Activated CD8-positive, alpha-beta memory T cell treated with anti-CD3 and anti-CD28 coated beads, Interleukin-2, amount 50 U/mL, for 4 hours (primary cell): ENCODE results near the gene FLCN.

Experiments used
- DNase-seq: peaks from one replicate; pipeline ENCODE4 v3.0.0-alpha.2; 2020

The FLCN gene

DNA sequence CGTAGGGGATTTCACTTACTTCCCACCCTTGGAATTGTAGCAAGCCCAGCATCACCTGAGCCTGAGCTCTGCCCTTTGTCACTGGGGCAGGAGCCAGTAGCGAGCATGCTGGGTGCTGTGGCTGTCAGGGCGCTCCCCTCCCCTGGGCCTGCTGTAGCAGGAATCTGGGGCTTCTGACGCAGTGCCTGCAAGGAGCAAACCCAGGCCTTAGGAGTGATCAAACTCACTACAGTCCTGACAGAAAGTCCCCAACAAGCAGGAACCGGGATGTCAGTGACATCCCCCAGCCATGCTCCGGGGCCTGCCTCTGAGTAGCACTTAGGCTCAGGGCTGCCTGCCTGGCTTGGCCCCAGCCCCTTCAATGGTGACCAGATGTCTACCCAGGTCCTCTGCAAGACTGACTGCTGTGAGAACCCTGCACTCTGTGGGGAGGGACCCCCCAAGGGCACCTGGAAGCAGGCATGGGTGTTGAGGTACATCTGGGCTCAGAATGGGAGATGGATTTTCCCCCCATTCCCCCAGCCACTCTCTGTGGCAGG is 54.3 kb downstream of the FLCN start:
- no peak for DNase-seq

DNA sequence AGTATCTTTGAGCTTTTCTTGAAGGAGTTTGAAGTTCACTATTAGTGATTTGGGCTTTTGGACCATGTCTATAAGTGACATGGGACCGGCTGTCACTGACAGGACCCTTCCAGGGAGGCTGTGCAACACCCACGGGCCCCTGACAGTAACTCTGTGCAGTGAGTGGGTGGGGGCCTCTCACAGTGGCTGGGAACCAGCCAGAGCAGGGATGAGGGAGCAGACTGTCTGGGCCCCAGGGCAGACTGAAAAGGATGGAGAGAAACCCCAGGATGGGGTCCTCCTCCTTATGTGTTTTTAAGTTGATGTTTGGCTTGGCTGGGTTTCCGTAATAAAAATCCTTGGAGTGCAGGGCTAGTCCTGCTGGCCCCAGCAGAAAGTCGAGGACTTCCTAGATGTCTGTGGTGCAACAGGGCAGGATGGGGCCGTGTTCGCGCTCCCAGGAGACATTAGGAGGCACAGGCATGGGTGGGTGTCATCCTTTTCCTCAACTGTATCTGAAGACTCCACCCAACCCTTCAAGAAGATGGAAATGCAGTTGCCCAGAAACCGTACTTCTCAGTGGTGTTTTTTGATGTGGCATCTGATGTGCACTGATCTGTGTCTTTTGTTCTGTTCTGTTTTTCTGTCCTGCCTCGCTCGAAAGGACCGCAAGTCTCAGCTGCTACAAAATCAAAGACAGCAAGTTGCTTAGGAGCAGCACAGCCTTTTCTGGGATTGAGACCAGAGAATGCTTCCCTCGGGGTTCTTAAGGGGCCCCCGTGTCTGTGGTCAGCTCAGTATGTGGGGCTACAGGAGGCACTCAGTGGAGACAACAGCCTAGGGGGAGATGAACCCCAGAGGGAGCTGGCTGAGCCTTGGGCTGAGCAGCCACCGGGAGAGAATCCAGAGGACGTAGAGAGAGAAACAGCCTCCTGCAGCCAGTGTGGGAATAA is 55.0 kb downstream of the FLCN start:
- DNase-seq: peak; percentile 31

DNA sequence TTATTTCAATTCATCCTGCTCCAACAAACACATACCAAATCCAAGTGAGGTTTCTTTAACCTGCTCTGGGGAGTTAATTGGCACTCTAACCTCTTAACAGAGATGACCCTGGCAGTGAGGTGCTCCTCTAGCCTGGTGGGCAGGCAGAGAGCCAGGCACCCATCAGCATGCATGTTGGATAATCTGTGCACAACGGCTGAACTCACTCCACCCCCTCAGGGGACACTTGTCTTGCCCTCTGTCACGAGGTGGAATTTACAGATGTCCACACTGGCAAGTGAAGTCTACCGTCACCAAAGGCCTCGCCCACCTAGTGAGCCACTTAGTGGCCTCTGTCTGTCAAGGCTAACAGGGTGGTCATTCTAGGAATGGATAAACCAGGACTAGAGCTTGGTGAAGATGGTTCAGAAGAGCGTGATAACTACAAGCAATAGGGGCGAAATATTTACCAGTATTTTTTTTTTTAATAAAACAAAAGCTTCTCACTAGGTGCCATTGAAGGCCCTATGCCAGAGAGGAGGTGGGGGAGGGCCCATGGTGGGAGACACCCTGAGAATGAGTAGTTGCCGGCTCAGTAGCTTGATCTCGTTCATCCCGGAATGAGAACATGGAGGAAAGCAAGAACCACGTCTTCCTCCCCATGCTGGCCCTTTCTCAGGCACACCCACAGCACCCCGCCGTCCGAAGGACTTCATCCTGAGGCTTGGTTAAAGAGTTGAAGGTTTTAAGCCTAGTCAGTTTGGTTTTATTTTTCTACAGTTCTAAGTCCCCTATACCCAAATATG is 56.0 kb downstream of the FLCN start:
- no peak for DNase-seq

DNA sequence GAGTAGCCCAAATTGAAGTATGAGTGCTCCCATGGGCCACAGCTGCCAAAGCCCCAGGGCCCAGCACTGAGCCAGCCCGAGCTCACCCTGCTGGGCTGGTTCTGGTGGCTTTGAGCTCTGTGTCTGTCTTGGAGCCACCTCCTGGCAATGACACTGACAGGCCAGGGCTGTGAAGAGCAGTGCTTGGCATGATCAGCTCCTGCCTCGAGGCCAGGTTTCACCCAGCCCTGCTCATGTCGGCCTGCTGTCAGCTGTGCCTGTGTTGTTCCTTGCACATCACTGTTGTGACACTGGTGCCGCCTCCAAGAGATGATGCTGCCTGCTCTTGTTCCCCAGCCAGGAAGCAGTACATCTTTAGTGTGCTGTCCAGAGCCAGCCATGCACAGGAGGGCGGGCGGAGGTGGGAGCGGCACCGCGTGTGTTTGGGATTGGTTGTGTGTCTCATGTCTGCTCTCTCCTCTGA is 56.8 kb downstream of the FLCN start:
- DNase-seq: no peak

DNA sequence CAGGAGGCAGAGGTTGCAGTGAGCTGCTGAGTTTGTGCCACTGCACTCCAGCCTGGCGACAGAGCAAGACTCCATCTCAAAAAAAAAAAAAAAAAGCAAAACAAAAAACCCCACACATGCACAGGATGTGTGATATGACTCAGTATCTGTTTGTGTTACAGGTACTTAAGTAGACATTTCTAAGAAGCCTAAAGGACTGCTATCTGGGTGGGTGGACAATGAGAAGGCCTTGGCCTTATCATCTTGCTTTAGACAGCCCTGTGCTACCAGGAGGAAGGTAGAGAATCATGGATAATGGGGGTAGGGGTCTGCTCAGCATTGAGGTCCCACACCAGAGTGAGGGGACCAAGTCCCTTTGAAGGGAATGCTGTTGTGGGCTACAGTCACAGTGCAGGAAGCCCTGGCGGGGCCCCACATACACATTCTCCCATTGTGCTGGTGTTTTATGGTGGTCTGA is 57.6 kb downstream of the FLCN start:
- DNase-seq: no peak

DNA sequence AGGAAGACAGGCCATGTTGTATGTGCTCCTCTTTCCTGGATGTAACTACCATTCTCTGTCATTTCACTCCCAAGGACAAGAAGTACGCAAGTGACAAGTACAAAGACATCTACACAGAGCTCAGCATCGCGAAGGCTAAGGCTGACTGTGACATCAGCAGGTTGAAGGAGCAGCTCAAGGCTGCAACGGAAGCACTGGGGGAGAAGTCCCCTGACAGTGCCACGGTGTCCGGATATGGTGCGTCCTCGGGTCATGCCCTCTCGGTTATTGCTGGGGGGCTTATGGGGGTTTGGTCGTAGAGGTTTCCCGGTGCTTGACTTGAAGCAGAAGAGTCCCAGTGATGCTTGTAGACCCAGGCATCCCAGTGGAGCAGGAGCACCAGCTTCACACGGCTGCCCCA is 59.8 kb downstream of the FLCN start:
- DNase-seq: no peak

DNA sequence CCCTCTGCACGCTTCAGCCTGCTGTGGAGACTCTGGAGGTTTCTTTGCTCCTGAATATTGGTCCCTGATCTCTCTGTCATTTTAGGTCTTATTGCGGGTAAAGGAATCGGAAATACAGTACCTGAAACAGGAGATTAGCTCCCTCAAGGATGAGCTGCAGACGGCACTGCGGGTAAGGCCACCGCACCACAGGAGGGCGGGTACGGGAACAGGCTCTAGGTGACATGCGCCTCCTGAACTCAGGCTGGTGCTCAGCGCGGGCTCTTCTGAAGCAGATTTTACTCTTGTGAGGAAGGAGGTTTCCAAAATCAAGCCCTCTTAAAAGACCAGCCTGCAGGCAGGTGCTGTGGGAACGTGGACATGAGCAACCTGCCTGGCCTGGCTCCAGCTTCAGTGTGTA is 60.6 kb downstream of the FLCN start:
- DNase-seq: no peak

DNA sequence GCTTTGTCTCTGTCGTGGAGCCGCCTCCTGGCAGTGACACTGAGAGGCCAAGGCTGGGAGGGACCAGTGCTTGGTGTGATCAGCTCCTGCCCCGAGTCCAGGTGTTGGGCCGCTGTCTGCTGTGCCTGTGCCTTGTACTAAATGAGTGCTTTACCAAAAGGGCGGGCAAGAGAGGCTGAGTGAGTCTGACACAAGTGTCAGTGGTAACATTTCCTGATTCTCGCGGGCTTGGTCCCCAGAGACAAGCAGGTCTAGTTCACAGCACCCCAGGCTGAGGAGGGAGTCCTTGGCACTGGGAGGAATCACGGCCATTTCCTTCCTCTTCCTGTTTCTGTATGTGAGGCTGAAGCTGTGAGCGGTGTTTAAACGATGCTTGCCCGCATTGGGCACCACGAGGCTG is 61.1 kb downstream of the FLCN start:
- DNase-seq: no peak

DNA sequence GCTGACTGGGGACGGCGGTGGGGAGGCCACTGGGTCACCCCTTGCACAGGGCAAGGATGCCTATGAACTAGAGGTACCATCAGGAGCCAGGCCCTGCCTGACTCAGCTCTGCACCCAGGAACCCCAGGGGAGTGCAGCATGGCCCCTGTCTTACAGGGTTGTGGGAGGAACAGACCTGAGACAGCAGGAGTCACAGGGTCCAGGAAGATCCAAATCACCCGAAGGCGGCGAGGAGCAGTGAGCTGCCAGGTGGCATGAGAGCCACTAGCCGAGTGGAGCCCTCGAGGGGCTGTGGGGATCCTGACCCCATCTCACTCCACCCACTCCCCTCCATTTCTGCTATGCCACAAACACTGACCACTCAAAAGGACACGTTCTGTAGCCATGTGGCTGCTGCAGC is 61.6 kb downstream of the FLCN start:
- no peak for DNase-seq

DNA sequence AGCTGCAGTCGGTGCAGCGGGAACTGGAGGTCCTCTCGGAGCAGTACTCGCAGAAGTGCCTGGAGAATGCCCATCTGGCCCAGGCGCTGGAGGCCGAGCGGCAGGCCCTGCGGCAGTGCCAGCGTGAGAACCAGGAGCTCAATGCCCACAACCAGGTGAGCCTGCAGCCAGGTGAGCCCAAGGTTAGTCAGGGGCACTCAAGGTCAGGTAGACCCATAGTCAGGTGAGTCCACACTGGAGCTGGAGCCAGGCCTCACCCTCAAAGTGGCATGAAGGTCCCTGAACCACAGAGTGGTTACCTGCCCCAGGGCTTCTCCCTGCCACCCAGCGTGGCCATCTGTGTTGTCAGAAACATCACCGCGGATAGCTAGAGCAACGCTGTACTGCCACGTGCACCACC is 63.0 kb downstream of the FLCN start:
- no peak for DNase-seq

DNA sequence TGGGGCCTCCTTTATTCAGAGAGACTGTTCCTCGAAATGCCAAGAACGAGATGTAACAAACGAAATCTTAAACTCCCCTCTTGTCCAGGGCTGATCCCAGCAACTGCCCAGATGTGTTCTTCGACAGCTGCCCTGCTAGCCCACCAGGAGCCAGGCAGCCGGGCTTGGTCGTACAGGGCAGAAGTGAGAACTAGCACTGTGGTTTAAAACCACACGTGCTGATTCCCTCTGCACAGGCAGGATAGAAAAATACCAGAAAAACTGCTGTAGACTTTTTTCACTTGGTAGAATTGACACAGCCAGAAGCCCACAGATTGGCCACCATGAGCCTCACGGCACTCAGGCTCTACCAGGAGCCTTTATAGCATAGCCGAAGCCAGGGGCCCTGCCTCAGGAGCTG is 64.0 kb downstream of the FLCN start:
- no peak for DNase-seq

DNA sequence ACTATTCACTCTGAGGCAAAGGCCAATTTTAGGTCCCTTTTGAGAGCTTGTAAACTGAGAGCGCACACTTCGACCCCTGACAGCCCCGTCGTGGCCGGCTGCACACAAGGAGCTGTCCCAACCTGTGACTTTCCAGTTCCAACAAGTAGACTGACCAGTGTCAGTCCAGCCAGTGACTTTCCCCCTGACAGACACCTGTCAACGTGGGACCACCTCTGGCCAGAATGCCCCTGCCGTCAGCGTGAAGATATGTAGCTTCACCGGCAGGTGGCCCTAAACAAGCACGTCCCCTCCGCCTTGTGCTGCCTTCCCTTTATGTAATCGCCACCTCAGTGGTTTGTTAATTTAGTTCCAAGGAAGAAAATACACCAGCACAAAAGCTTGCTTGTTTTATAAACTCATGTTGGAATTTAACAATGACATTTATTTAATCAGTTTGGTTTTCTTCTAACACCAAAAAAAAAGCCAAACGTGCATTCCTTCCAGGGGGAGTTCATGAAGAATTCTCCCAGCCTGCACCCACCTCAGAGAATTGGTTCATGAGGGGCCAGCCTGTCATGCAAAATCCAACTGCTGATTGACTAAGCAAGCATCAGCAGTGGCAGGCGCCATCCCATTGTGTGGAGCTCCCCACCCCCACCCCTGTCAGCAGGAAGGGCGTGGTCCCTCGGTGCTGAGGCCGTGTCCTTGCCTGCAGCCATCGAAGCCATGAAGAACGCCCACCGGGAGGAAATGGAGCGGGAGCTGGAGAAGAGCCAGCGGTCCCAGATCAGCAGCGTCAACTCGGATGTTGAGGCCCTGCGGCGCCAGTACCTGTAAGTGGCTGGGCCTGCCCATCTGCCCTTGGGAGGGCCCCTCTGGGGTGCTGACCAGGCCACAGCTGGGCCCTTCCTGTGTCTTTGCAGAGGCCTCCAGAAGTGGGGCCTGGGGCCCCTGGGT is 64.7 kb downstream of the FLCN start:
- no peak for DNase-seq

DNA sequence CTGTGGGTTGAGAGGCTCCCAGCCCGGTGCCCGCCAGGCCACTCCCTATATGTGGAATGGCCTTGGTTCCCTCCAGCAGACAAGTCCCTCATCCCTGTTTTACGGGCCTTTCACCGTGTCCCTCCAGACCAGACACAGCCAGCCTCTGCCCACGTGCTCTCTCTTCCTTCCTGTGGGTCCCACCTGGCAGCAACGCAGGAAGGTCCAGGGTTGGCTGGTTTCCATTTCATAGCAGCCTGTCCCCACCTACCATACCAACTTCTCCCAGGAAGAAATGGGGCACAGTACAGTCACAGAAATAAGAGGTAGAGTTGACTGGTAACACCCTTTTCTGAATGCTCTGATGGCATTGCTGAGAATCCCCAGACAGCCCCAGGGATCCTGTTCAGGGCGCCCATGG is 65.8 kb downstream of the FLCN start:
- DNase-seq: no peak

DNA sequence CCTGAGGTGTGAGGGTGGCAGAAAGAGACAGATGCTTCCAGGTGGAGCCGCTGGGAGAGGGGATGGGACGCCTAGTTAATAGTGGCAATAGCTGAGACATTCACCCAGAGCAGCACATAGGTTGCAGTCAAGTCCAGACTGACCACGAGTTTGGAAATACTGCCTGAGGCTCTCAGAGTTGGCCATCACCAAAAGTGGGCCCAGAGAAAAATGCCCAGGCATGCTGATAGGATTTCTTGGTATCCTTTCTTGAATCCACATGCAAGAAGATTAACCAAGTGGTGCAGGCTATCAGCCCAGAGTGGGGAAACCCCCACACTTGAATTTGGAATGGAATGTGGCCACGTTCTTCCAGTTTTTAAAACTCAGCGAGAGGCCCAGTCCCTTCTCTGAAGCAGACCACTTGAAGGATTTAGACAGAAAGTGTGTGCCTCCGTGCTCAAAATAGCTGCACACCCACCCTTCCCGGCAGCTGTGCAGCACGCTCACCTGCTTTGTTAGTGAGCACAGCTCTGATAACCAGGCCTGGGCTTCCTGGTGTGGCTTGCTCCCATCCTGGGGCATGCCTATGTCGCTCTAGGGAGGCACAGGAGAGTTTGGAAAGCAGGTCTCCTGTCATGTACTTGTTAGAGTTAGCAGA is 66.5 kb downstream of the FLCN start:
- no peak for DNase-seq

DNA sequence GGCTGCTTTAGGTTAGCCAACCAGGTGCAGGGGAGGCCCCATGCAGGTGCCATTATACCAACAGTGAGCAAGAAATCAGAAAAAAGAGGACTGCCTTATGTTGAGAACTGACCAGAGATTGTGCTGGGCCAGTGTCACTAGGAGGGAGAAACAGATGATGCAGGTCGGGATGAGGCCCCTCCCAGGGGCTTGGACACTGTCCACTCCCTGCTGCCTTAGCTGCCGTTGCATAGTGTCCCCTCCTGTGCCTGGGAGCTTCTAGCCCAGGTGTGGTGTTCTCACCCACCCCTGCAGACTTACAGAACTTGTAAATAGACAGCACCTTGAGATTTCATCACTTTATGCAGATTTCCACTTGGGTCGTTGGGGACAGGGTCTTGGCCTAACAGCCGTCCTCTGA is 67.6 kb downstream of the FLCN start:
- no peak for DNase-seq

DNA sequence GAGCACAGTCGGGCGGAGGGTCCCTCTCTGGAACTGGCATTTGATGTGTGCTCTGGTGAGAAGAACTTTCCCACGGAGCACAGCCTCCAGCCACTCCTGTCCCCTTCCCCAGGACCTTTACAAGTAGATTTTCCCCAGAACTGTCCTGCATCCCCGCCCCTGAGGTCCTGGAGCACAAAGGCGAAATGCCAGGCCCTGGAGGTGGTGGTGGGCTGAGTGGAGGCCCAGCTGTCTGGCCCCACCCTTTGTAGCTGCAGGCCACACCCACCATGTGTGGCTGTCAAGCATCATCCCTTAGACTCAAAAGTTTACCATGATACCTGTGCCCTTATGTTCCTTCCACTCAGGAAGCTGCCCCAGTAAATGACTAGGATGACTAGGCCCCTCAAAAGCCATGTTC is 68.6 kb downstream of the FLCN start:
- no peak for DNase-seq

DNA sequence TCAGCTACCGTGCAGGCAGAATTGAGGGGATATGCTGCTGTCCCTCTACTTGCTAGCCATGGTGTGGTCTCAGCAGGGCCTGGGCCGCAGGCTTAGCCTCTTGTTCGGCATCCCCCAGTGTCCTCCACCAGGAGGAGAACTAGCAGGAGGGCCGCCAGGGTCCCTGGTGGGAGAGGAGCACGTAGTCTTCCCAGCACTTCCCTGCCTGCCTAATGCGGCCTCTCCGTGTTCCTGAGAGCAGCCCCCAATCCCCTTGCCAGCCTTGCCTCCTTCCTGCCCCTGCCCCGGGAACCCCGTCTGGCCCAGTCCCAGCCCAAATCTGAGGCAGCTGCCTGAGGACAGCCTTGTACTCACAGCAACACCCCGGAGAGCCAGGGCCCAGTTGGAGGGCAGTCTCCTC is 69.0 kb downstream of the FLCN start:
- no peak for DNase-seq

DNA sequence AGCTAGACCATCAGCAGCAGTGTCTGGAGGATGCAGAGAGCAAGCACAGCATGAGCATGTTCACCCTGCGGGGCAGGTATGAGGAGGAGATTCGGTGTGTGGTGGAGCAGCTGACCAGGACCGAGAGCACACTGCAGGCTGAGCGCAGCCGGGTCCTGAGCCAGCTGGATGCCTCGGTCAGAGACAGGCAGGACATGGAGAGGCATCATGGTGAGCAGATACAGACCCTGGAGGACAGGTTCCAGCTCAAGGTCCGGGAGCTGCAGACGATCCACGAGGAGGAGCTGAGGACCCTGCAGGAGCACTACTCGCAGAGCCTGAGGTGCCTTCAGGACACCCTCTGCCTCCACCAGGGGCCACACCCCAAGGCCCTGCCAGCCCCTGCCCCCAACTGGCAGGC is 69.6 kb downstream of the FLCN start:
- no peak for DNase-seq

DNA sequence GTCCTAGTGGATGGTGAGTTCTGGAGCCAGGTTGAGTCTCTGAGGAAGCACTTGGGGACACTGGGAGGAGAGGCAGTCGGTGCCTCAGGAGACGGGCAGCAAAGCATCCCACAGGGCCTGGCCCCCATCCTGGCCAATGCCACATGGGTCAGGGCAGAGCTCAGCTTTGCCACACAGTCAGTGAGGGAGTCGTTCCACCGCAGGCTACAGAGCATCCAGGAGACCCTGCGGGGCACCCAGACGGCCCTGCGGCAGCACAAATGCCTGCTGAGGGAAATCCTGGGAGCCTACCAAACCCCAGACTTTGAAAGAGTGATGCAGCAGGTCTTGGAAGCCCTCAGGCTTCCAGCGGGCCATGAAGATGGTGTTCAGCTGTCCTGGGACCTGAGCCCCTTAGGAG is 70.5 kb downstream of the FLCN start:
- no peak for DNase-seq

DNA sequence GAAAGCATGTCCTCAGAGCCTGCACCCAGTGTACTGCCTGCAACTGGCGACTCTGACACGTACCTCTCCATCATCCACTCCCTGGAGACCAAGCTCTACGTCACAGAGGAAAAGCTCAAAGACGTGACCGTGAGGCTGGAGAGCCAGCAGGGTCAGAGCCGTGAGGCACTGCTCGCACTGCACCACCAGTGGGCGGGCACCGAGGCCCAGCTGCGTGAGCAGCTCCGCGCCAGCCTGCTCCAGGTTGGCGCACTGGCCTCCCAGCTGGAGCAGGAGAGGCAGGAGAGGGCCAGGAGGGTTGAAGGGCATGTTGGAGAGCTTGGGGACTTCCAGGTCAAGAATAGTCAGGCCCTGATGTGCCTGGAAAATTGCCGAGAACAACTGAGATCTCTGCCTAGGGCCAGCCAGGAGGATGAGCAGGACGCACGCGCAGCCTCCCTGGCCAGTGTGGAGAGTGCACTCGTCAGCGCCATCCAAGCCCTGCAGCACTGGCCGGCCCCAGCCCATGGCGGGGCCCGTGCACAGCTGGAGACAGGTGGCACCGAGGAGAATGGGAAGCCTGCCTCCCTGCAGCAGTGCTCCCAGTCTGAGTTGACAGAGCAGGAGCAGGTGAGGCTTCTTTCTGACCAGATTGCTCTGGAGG is 71.2 kb downstream of the FLCN start:
- no peak for DNase-seq

DNA sequence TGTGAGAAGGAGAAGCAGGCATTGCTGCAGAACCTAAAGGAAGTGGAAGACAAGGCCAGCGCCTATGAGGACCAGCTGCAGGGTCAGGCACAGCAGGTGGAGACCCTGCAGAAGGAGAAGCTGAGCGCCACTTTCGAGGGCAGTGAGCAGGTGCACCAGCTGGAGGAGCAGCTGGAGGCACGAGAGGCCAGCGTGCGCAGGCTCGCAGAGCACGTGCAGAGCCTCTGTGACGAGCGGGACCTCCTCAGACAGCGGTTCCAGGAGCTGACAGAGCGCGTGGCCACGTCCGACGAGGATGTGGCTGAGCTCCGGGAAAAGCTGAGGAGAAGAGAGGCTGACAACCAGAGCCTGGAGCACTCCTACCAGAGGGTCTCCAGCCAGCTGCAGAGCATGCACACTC is 72.3 kb downstream of the FLCN start:
- no peak for DNase-seq

DNA sequence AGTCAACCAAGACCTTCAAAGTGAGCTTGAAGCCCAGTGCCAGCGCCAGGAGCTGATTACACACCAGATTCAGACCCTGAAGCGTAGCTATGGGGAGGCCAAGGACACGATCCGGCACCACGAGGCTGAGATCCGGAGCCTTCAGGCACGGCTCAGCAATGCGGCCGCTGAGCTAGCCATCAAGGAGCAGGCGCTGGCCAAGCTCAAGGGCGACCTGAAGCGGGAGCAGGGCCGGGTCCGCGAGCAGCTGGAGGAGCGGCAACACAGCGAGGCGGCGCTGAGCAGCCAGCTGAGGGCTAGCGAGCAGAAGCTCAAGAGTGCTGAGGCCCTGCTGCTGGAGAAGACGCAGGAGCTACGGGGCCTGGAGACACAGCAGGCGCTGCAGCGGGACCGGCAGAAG is 72.8 kb downstream of the FLCN start:
- DNase-seq: no peak
